IPS-18c (cell line): ENCODE results near the gene CORO1A.
A peak's percentile ranks its signal among the peaks of the same experiment; 100 is the strongest.

Source experiments
- H3K4me3 ChIP-seq: 2 replicates; pipeline ENCODE4 v1.7.0; 2013; ENCODE audit warnings: low read depth, mild to moderate bottlenecking, low read length, moderate library complexity; ENCODE audit not compliant: insufficient read depth
- H3K9me3 ChIP-seq: one replicate; pipeline ENCODE4 v1.6.1; 2013; ENCODE audit warnings: mild to moderate bottlenecking, low read length, moderate library complexity; ENCODE audit not compliant: control insufficient read depth, insufficient read depth

The CORO1A gene

DNA sequence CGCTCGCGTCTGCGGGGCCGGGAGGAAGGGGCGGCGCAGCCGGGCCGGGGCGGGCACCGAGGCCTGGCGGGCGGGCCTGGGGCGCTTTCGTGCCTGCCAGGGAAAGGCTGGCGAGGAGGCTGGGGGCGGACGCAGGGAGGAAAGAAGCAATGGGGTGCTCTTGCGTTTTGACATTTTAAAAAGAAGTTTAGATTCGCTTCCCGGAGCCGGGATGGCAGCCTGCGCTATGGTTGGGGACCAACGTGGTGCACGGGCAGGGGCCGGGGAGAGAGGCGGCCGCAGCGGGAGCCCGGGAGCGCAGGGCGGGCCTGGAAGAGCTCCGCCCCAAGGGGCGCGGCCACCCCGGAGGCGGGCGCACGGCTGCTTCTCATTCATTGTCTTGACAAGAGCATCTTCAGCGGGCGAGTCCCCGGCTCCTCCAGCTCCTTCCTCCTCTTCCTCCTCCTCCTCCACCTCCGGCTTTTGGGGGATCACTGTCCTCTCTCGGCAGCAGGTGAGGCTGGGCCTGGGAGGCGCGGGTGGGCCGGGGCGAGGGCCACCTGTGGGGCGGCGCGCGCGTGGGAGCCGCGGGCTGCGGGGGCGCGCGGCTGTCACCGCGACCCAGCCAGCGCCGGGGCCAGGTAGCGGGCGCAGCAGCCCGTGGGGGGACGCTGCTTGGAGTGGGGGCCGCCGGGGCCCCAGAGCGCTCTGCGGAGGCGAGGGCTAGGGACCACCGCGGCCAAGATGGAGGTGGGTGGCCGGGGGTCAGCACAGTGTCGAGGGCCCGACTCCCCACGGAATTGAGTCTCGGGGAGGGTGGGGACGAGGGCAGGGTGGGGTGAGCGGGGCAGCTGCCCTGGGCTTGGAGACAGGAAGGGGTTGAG is at the start of gene CORO1A:
Gene CORO1A, plus strand, starts transcription at position 370 of the 863 bp plus-strand sequence. CDS start 1,608 bp downstream, outside the sequence.
- H3K4me3 ChIP-seq: peak within 1 kb of the TSS; percentile 60
- no peaks in the 10 kb centered on the region for H3K9me3 ChIP-seq

DNA sequence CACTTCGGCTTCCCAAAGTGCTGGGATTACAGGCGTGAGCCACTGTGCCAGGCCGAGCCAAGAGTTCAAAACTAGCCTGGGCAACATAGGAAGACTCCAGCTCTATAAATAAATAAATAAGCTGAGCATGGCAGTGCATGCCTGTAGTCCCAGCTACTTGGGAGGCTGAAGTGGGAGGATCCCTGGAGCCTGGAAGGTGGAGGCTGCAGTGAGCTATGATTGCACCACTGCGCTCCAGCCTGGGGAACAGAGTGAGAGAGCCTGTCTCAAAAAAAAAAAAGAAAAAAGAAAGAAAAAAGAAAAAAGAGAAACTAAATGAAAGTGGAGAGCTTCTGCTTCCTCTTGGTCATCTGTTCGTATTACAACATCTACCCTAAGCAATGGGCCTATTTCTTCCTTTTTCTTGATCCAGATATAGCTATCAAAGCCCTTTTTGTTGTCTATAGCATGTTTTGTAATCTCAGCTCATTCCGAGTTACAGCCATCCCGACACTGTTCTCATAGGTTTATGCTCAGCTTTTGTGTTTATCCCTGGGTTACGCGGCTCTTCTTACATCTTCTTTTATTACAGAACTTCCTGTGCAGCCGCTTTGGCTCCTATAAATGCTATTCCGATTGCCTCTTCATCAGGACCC is 46.3 kb upstream of the CORO1A start:
- H3K4me3 ChIP-seq: no peak overlapping the region
- peaks cover 2% of the 10 kb centered on the region for H3K9me3 ChIP-seq

DNA sequence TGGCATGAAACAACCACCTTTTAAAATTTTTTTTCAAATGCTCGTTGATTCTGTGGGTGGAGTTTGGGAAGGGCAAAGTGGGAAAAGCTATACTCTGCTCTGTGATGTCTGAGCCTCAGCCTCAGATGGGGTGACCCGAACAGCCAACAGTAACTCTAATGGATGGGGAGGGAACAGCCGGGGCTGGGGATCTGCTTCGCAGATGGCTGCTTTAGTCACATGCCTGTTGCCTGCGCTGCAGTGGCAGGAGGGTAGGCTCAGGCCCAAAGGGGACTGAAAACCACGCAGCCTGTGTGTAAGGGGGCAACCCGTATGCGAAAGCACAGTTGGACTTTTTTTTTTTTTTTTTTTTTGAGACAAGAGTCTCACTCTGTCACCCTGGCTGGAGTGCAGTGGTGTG is 45.5 kb upstream of the CORO1A start:
- Histone ChIP-seq H3K9me3 (peaks cover 2% of the 10 kb centered on the region), H3K4me3 (no peak overlapping the region)

DNA sequence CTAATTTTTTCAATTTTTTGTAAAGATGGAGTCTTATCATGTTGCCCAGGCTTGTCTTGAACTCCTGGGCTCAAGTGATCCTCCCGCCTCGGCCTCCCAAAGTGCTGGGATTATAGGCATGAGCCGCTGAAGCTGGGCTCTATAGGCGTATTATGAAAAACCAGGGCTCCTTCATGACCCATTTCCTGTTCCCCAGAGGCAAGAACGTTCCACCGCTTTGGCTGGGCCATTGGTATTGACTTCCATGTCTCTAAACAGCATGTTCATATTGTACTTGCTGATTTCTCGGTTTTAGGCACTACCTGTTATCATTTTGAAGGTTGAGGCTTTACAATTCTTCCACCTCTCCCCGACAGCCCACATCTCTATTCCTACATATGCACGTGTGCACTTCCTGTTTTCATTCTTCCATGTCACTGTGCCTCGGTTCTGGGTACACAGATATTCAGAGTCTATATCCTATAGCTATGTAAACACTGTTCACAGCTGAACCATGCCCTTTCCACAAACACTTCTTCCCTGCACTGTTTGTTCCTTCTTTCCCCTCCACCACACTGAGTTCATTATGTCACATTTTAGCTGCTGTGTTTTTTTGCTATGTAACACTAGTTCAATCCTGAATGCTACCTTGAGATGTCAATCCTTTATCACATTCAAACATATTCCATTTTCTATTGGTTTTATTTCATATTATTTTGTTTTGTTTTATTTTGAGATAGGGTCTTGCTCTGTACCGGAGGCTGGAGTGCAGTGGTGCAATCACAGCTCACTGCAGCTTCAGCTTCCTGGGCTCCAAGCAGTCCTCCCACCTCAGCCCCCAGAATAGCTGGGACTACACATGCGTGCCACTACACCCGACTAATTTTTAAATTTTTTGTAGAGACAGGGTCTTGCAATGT is 43.6 kb upstream of the CORO1A start:
- H3K9me3 ChIP-seq: peaks cover 2% of the 10 kb centered on the region
- no peak overlapping the region for H3K4me3 ChIP-seq

DNA sequence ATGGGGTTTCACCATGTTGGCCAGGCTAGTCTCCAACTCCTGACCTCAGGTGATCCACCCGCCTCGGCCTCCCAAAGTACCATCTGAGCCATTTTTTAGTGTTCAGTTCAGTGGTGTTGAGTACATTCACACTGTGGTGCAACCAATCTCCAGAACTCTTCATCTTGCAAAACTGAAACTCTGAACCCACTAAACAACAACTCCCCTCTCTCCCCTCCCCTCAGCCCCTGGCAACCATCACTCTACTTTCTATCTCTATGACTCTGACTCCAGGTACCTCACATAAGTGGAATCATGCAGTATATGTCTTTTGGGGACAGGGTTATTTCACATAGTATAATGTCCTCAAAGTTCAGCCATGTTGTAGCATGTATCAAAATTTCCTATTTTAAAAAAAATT is 41.7 kb upstream of the CORO1A start:
- H3K4me3 ChIP-seq: no peak overlapping the region
- H3K9me3 ChIP-seq: peaks cover 2% of the 10 kb centered on the region

DNA sequence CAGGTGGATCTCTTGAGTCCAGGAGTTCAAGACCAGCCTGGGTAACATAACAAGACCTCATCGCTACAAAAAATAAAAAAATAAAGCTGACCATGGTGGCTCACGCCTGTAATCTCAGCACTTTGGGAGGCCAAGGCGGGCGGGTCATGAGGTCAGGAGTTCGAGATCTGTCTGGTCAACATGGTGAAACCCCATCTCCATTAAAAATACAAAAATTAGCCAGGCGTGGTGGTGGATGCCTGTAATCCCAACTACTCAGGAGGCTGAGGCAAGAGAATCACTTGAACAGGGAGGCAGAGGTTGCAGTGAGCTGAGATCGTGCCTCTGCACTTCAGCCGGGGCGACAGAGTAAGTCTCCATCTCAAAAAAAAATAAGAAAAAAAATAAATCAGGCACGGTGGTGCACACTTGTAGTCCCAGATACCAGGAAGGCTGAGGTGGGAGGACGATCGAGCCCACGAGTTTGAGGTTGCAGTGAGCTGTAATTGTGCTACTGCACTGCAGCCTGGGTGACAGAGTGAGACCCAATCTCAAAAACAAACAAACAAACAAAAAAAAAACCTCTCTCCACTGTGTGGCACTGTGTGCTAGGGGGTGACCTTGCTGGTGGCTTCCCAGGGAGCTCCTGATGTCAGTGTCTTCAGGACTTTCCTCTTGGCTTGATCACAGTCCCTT is 40.6 kb upstream of the CORO1A start:
- Histone ChIP-seq H3K4me3 (no peak overlapping the region), H3K9me3 (peaks cover 2% of the 10 kb centered on the region)

DNA sequence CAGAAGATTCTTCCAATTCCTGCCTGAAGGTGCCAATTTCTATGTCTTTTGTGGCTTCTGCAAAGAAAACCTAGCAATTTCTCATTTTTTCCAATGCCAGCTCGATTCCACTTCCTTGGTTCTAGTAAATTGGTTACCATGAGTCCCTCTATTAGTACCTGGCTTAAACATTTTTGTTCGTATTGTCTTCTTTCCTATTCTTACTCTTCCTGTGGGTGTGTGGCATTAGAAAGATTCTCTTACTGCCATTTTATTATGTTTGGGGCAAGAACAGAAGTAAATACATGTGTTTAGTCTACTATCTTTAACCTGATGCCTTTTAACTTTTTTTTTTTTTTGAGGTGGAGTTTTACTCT is 40.1 kb upstream of the CORO1A start:
- H3K4me3 ChIP-seq: no peak overlapping the region
- peaks cover 2% of the 10 kb centered on the region for H3K9me3 ChIP-seq

DNA sequence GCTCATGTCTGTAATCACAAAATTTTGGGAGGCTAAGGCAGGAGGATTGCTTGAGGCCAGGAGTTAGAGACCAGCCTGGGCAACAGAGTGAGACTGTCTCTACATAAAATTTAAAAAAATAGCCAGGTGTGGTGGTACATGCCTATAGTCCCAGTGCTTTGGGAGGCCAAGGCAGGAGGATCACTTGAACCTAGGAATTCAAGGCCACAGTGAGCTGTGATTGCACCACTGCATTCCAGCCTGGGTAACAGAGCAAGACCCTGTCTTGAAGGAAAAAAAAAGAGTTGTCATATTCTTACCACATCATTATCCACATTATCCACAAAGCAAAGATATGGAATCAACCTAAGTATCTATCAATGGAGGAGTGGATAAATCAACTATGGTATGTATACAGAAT is 39.4 kb upstream of the CORO1A start:
- Histone ChIP-seq H3K4me3 (no peak overlapping the region), H3K9me3 (no peaks in the 10 kb centered on the region)

DNA sequence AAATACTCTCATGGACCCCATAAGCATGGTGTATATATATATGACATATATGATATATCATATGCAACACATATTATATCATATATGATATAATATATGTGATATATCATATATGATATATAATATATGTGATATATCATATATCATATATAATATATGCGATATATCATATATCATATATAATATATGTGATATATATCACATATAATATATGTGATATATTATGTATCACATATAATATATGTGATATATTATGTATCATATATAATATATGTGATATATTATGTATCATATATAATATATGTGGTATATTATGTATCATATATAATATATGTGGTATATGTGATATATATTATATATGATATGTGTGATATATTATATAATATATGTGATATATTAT is 38.5 kb upstream of the CORO1A start:
- Histone ChIP-seq H3K9me3 (no peaks in the 10 kb centered on the region), H3K4me3 (no peak overlapping the region)

DNA sequence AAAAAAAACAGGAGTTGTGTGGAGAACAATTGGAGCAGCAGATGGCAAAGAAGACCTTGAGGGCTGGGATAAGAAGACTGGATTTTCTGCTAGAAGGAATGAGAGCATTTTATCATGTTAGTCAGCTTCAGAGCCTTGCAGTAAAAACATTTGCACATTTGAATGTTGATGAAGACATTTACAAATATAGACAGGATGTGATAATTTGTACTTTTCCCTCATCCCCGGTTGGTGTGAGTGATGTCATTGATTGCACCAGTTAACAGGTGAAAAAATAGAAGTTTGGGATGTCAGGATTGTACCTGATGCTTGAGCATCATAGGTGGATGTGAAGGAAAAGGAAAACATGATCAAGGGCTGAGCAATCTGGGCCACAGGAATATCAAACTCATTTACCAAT is 37.7 kb upstream of the CORO1A start:
- H3K4me3 ChIP-seq: no peak overlapping the region
- H3K9me3 ChIP-seq: no peaks in the 10 kb centered on the region

DNA sequence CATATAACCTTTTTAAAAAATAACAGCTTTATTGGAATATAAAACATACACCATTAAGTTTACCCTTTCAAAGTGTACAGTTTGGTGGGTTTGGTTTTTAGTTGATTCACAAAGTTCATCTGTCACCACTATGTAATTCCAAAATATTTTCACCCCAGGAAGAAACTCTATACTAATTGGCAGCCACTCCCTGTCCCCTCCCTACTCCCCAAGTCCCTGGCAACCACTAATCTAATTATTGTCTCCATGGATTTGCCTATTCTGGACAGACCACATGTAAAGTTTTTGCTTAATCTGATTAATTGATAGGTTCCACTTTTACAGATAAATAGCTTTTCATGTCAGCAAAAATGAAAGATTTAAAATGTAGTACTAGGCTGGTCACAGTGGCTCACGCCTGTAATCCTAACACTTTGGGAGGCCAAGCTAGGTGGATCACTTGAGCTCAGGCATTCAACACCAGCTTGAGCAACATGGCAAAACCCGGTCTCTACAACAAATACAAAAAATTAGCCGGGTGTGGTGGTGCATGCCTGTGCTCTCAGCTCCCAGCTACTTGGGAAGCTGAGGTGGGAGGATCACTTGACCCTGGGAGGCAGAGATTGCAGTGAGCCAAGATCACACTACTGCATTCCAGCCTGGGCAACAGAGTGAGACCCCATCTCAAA is 35.4 kb upstream of the CORO1A start:
- Histone ChIP-seq H3K4me3 (no peak overlapping the region), H3K9me3 (no peaks in the 10 kb centered on the region)

DNA sequence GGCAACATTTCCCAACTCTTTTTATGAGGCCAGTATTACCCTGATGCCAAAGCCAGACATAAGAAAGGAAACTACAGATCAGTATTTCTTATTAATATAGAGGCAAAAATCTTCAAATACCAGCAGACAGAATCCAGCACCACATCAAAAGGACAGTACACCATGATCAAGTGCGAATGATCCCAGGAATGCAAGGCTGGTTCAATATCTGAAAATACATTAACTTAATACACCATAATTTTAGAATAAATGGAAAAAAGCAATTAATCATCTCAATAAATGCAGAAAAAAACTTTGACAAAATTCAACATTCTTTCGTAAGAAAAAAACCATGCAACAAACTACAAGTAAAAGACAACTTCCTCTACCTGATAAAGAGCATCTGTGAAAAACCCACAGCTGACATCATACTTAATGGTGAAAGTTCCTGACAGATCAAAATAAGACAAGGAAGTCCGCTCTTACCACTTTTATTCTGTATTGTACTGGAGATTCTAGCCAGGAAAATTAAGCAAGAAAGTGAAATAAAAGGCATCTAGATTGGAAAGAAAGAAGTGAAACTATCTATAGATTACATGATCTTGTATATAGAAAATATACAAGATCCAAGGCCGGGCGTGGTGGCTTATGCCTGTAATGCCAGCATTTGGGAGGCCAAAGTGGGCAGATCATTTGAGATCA is 34.0 kb upstream of the CORO1A start:
- Histone ChIP-seq H3K9me3 (peaks cover 2% of the 10 kb centered on the region), H3K4me3 (no peak overlapping the region)

DNA sequence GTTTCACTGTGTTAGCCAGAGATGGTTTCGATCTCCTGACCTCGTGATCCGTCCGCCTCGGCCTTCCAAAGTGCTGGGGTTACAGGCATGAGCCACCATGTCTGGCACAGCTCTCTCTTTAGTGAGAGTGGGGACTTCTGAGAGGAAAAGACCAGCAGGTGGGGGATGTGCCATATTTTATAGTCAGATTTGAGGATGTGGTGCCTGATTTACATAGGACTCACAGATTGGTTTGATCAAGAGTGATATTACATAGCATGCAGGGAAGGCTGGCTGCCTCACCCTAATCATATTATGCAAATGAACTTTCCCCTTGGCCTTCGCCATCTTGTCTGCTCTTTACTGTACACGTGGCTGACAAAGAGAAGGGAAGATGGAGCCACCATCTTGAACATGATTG is 32.3 kb upstream of the CORO1A start:
- Histone ChIP-seq H3K9me3 (peaks cover 2% of the 10 kb centered on the region), H3K4me3 (no peak overlapping the region)

DNA sequence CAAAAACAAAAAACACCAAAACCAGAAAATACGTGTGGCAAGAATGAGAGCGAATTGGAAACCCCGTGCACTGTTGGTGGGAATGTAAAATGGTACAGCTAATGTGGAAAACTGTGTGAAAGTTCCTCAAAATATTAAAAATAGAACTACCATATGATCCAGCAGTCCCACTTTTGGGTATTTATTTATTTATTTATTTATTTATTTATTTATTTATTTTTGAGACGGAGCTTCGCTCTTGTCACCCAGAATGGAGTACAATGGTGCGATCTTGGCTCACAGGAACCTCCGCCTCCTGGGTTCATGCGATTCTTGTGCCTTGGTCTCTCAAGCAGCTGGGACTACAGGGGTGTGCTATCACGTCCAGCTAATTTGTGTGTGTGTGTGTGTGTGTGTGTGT is 30.9 kb upstream of the CORO1A start:
- Histone ChIP-seq H3K9me3 (peaks cover 2% of the 10 kb centered on the region), H3K4me3 (no peak overlapping the region)

DNA sequence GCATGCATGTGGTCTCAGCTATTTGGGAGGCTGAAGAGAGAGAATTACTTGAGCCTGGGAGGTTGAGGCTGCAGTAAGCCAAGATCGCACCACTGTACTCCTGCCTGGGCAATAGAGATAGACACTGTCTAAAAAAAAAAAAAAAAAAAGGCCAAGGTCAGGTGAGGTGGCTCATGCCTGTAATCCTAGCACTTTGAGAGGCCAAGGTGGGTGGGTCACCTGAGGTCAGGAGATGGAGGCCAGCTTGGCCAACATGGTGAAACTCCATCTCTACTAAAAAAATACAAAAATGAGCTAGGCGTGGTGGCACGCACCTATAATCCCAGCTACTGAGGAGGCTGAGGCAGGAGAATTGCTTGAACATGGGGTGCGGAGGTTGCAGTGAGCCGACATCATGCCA is 28.2 kb upstream of the CORO1A start:
- Histone ChIP-seq H3K4me3 (no peak overlapping the region), H3K9me3 (peaks cover 2% of the 10 kb centered on the region)

DNA sequence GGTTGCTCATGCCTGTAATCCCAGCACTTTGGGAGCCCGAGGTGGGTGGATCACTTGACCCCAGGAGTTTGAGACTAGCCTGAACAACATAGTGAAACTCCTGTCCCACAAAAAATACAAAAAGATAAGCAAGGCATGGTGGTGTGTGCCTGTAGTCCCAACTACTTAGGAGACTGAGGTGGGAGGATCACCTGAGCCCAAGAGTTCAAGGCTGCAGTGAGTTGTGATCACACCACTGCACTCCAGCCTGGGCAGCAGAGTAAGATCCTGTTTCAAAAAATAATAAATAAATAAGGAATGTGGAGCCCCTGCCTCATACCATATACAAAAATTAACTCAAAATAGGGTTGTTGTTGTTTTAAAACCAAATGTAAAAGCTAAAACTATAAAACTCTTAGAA is 26.2 kb upstream of the CORO1A start:
- Histone ChIP-seq H3K9me3 (peaks cover 2% of the 10 kb centered on the region), H3K4me3 (no peak overlapping the region)
